D721Med (cell line): Measurements from ENCODE around the gene MINAR1.

Source experiments
- DNase-seq: peaks from one replicate; pipeline ENCODE4 v3.0.0; 2011; ENCODE audit warnings: low spot score; ENCODE audit not compliant: insufficient read length
- FAIRE-seq: peaks from 2 replicates; lab custom pipeline; 2011; peaks lifted over from hg19 to GRCh38; lab: Jason Lieb, UNC
- CTCF ChIP-seq: IDR thresholded peaks from 2 replicates; pipeline ENCODE4 v1.5.1; 2012; ENCODE audit warnings: mild to moderate bottlenecking, control low read depth; ENCODE audit not compliant: insufficient read depth; ENCODE audit errors: missing control alignments

MINAR1 gene

GRCh38 chr15:79479616-79480015 lies 47.5 kb downstream of the MINAR1 start:
- no peak for FAIRE-seq
- no peak for TF ChIP-seq CTCF
- DNase-seq, result no peak

GRCh38 chr15:79481793-79482192 lies 49.7 kb downstream of the MINAR1 start:
- TF ChIP-seq CTCF, result no peak
- no peak for DNase-seq
- FAIRE-seq, result no peak
